ENCODE measurements around the gene TBCD.

DNA sequence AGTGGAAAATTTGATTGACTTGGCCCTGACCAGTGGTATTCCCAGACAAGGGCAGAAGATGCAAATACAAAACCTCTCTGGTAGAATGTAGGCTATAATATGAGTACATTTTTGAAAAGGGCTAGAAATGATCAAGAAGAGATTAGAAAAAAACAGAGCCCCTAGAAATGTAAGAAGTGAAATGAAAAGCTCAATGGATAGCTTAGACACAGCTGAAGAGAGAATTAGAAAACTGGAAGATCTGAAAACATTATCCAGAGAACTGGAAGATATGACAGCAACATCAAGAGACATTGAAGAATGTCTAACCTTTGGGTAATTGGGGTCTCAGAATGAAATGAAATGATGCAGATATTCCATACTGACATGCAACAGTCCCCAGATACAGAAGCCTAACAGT, 193.1 kb downstream of the TBCD start:
- TF ChIP-seq, protein P1, sequence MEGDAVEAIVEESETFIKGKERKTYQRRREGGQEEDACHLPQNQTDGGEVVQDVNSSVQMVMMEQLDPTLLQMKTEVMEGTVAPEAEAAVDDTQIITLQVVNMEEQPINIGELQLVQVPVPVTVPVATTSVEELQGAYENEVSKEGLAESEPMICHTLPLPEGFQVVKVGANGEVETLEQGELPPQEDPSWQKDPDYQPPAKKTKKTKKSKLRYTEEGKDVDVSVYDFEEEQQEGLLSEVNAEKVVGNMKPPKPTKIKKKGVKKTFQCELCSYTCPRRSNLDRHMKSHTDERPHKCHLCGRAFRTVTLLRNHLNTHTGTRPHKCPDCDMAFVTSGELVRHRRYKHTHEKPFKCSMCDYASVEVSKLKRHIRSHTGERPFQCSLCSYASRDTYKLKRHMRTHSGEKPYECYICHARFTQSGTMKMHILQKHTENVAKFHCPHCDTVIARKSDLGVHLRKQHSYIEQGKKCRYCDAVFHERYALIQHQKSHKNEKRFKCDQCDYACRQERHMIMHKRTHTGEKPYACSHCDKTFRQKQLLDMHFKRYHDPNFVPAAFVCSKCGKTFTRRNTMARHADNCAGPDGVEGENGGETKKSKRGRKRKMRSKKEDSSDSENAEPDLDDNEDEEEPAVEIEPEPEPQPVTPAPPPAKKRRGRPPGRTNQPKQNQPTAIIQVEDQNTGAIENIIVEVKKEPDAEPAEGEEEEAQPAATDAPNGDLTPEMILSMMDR (conservative IDR thresholded peaks at IDR 0.05 in 1 of 2, IDR thresholded peaks at IDR 0.05 in 1 of 2; ENCODE audit: extremely low read depth in 1 of 2, insufficient read depth in 1 of 2, low read depth in 1 of 2, low read length in 2 of 2) = no peak
- TF ChIP-seq EZH2 (IDR thresholded peaks at IDR 0.05; ENCODE audit: borderline replicate concordance, low read length) = no peak

All from mammary epithelial cell (primary cell).